Measurements from ENCODE around the gene ZNF699. TPM values are rescaled to one million over a fixed set of nuclear protein-coding genes. Genes with fewer than 3 reads are reported as not detected.
"Not testable (repeated sequence)": the region's sequence is repeated elsewhere in the genome, so short reads cannot be mapped to it uniquely, and the experiment has no call there.

The ZNF699 gene
- total RNA-seq, 1 donor = 8.9 TPM

GRCh38 chr19:9289231-9289884, 20.3 kb downstream of the ZNF699 start:
- TF ChIP-seq, protein P1, sequence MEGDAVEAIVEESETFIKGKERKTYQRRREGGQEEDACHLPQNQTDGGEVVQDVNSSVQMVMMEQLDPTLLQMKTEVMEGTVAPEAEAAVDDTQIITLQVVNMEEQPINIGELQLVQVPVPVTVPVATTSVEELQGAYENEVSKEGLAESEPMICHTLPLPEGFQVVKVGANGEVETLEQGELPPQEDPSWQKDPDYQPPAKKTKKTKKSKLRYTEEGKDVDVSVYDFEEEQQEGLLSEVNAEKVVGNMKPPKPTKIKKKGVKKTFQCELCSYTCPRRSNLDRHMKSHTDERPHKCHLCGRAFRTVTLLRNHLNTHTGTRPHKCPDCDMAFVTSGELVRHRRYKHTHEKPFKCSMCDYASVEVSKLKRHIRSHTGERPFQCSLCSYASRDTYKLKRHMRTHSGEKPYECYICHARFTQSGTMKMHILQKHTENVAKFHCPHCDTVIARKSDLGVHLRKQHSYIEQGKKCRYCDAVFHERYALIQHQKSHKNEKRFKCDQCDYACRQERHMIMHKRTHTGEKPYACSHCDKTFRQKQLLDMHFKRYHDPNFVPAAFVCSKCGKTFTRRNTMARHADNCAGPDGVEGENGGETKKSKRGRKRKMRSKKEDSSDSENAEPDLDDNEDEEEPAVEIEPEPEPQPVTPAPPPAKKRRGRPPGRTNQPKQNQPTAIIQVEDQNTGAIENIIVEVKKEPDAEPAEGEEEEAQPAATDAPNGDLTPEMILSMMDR (IDR thresholded peaks at IDR 0.05; ENCODE audit: insufficient read depth, low read length) = no peak

DNA sequence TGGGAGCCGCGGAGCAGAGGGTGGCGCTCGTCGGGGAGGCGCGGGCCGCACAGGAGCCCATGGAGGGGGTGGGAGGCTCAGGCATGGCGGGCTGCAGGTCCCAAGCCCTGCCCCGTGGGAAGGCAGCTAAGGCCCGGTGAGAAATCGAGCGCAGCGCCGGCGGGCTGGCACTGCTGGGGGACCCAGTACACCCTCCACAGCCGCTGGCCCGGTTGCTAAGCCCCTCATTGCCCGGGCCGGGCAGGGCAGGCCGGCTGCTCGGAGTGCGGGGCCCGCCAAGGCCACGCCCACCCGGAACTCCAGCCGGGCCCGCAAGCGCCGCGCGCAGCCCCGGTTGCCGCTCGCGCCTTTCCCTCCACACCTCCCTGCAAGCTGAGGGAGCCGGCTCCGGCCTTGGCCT, 26.2 kb downstream of the ZNF699 start:
- not testable (repeated sequence) for DNase-seq (ENCODE audit: low read depth); H3K4me3 ChIP-seq (ENCODE audit: low read depth, low read length)

More at GRCh38 chr19:9289231-9289884, 20.3 kb downstream of the ZNF699 start:
- no peak for DNase-seq (ENCODE audit: low read depth)
- H3K4me3 ChIP-seq (ENCODE audit: low read depth, low read length) = no peak overlapping the region

- H3K4me3 ChIP-seq (ENCODE audit: low read depth, low read length) = no peak overlapping the region
- no peak for DNase-seq (ENCODE audit: low read depth)
- TF ChIP-seq, protein P1 (IDR thresholded peaks at IDR 0.05; ENCODE audit: insufficient read depth, low read length) = no peak
Observed at GRCh38 chr19:9251236-9251635, 58.4 kb downstream of the ZNF699 start.

- TF ChIP-seq, protein P1 (IDR thresholded peaks at IDR 0.05; ENCODE audit: insufficient read depth, low read length) = no peak
- no peak for DNase-seq (ENCODE audit: low read depth)
Observed at GRCh38 chr19:9250630-9251029, 59.0 kb downstream of the ZNF699 start, which contains the start of gene OR7E24. OR7E24 (plus strand) TSS chr19:9250930; CDS start chr19:9251044, 114 bp downstream.

More at GRCh38 chr19:9250630-9251029, 59.0 kb downstream of the ZNF699 start, which contains the start of gene OR7E24:
- H3K4me3 ChIP-seq (ENCODE audit: low read depth, low read length) = no peak within 1 kb of the TSS

Other genes starting within 250 kb of the ZNF699 start
- gene OR1M1, start 222.8 kb downstream of the ZNF699 start, total RNA-seq (ENCODE audit: low replicate concordance) = not detected in 2 replicates
- gene OR7G2, start 202.4 kb downstream of the ZNF699 start, total RNA-seq (ENCODE audit: low replicate concordance) = not detected in 2 replicates
- not detected in 2 replicates for gene OR7G1, start 194.1 kb downstream of the ZNF699 start, total RNA-seq (ENCODE audit: low replicate concordance)
- not detected in 2 replicates for gene OR7G3, start 182.9 kb downstream of the ZNF699 start, total RNA-seq (ENCODE audit: low replicate concordance)
- 13.6 and 18.9 TPM in 2 replicates for gene ZNF317, start 169.4 kb downstream of the ZNF699 start, total RNA-seq (ENCODE audit: low replicate concordance)
- not detected in 2 replicates for gene OR7D2, start 130.9 kb downstream of the ZNF699 start, total RNA-seq (ENCODE audit: low replicate concordance)
- not detected in 2 replicates for gene OR7D4, start 90.2 kb downstream of the ZNF699 start, total RNA-seq (ENCODE audit: low replicate concordance)
- gene OR7E24, start 58.9 kb downstream of the ZNF699 start, total RNA-seq (ENCODE audit: low replicate concordance) = not detected in 2 replicates
- gene ZNF559, start 14.3 kb upstream of the ZNF699 start, total RNA-seq (ENCODE audit: low replicate concordance) = 18.0 and 113 TPM in 2 replicates
- 1.1 and 8.9 TPM in 2 replicates for gene ZNF177, start 53.2 kb upstream of the ZNF699 start, total RNA-seq (ENCODE audit: low replicate concordance)
- gene ZNF266, start 125.7 kb upstream of the ZNF699 start, total RNA-seq (ENCODE audit: low replicate concordance) = 8.8 and 13.7 TPM in 2 replicates
- gene ZNF560, start 188.8 kb upstream of the ZNF699 start, total RNA-seq (ENCODE audit: low replicate concordance) = 0.09 and 0.16 TPM in 2 replicates
- 24.0 and 55.7 TPM in 2 replicates for gene ZNF426, start 228.8 kb upstream of the ZNF699 start, total RNA-seq (ENCODE audit: low replicate concordance)

Measured in fibroblast of the aortic adventitia (primary cell).